HG03135 (cell line): ENCODE results near the gene USP32.
"Not testable (repeated sequence)": the region's sequence is repeated elsewhere in the genome, so short reads cannot be mapped to it uniquely, and the experiment has no call there.

Experiments
- ATAC-seq: cut with Tn5 transposase; IDR thresholded peaks from one replicate; pipeline ENCODE4 v1.9.1; 2021; ENCODE audit warnings: mild to moderate bottlenecking, moderate library complexity; ENCODE audit not compliant: unreplicated experiment

Gene USP32

GRCh38 chr17:60345233-60345632, 46.7 kb downstream of the USP32 start:
- no peak for ATAC-seq

DNA sequence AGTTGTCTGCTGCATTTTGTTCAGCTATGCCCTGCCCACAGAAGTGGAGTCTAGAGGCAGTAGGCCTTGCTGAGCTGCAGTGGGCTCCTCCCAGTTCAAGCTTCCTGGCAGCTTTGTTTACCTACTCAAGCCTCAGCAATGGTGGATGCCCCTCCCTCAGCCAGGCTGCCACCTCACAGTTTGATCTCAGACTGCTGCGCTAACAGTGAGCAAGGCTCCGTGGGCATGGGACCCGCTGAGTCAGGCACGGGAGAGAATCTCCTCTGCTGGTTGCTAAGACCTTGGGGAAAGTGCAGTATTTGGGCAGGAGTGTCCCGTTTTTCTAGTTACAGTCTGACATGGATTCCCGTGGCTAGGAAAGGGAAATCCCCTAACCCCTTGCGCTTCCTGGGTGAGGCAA, 49.4 kb downstream of the USP32 start:
- not testable (repeated sequence) for ATAC-seq

DNA sequence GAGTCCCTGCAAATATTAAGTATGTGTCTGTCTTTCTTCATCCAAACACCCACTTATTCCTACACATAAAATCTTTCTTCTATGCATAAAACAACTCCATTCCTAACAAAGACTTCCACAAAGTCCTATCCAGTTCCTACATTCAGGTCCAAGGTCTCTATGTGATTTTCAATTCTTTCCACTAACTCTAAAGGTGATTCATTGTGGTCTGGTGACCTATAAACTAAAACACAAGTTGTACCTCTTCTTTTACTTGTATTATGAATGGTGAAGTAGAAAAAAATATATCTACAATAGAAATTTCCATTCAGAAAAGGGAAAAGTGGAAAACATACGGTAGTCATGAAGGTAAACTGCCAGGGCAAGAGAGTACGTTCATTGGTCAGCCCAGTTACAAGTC, 56.6 kb downstream of the USP32 start:
- no peak for ATAC-seq

- no peak for ATAC-seq
Measured at GRCh38 chr17:60333628-60334031, 58.3 kb downstream of the USP32 start.

GRCh38 chr17:60333072-60333471, 58.9 kb downstream of the USP32 start:
- not testable (repeated sequence) for ATAC-seq

DNA sequence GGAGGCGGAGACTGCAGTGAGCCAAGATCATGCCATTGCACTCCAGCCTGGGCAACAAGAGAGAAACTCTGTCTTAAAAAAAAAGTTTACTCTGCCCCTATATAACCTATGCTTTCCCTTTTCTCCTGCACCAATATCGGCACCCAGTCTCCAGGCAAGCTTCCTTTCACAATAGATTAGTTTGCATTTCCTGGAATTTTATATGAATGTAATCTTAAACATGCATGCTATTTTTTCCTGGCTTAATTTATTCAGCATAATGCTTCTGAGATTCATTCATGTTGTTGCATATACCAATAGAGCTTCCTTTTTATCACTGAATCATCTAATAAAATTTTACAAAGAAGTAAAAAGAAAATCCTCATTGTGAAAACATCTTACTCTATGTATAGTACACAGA, 59.4 kb downstream of the USP32 start:
- no peak for ATAC-seq

GRCh38 chr17:60330731-60331130, 61.2 kb downstream of the USP32 start:
- ATAC-seq, result no peak

- ATAC-seq, result no peak
Measured at GRCh38 chr17:60328679-60329078, 63.3 kb downstream of the USP32 start.

GRCh38 chr17:60327901-60328273, 64.0 kb downstream of the USP32 start:
- ATAC-seq, result no peak

- no peak for ATAC-seq
Measured at GRCh38 chr17:60327134-60327900, 64.6 kb downstream of the USP32 start.

- ATAC-seq, result no peak
Measured at GRCh38 chr17:60326702-60327101, 65.2 kb downstream of the USP32 start.

DNA sequence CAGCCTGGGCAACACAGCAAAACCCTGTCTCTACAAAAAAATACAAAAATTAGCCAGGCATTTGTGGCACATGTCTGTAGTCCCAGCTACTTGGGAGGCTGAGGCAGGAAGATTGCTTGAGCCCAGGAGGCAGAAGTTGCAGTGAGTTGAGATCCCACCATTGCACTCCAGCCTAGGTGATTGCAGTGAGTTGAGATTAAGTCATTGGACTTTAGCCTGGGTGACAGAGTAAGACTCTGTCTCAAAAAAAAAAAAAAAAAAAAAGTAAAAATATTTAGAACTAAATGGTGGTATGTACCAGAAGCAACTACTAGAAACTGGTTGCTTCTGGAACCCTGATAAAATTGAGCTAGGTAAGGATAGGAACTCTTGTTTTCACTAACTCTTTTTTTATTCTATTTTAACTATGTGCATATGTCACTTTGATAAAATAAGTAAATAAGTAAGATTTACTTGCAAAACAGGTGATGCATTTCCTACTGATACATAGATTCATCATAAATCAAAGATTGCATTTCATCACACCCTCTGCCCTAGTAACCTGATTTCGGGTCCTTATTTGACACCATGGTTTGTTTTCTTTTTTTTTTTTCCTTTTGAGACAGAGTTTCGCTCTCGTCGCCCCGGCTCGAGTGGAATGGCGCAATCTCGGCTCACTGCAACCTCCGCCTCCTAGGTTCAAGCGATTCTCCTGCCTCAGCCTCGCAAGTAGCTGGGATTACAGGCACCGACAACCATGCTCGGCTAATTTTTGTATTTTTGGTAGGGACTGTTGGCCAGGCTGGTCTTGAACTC, 66.0 kb downstream of the USP32 start:
- no peak for ATAC-seq

- ATAC-seq, result no peak
Measured at GRCh38 chr17:60323754-60324153, 68.2 kb downstream of the USP32 start.

DNA sequence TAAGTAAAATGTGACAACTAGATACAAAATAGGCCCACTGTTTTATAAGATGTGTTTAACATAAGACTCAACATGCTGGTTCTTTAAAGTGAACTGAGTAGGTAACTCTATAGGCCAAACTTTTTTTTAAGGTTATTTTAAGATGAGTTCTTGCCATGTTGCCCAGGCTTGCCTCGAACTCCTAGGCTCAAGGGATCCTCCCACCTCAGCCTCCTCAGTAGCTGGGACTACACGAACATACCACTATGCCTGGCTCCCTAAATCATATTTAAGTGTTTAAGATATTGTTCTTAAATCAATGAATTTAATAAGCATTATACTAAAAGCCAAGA, 69.9 kb downstream of the USP32 start:
- ATAC-seq, result no peak

DNA sequence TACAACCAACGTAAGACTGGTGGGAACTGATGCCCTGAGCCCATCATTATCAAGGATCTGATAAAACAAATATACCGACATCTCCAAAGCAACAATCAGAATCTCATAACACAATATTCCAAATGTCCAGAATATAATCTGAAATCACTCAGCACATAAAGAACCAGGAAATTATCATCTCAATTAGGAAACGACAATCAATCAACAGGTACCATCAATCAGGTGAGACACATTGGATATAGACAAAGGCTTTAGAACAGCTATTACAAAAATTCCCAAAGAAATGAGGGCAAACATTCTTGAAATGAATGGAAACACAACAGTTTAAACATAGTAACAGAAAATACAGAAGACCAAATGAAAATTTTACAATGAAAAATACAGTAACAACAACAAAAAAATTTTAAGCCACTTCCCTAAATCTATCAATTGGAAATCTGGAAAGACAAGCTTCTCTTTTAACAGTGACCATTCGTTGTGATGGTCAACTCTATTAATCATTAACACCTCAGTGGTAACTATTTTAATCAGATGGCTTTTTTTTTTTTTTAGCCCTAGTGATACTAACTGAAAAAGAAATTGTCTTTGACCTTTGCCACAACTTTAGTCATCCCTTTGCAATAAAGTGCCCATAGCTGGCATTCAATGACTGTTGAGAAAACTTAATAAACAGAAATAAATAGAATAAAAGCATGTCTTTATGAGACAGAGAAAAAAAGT, 70.4 kb downstream of the USP32 start:
- no peak for ATAC-seq

DNA sequence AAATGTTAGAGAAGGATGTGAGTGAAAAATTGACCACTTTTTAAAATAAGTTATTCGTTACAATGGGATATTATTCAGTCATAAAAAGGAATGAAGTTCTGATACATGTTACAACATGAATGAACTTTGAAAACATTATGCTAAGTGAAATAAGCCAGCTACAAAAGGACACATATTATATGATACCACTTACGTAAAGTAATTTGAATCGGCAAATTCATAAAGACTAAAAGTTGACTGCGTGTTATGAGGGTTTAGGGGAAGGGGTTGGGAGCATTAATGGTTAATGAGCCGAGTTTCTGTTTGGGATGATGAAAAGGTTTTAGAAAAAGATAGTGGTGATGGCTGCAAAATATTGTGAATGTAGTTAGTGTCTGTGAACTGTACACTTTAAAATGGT, 73.1 kb downstream of the USP32 start:
- ATAC-seq, result no peak

- ATAC-seq, result no peak
Measured at GRCh38 chr17:60318326-60318725, 73.6 kb downstream of the USP32 start.

DNA sequence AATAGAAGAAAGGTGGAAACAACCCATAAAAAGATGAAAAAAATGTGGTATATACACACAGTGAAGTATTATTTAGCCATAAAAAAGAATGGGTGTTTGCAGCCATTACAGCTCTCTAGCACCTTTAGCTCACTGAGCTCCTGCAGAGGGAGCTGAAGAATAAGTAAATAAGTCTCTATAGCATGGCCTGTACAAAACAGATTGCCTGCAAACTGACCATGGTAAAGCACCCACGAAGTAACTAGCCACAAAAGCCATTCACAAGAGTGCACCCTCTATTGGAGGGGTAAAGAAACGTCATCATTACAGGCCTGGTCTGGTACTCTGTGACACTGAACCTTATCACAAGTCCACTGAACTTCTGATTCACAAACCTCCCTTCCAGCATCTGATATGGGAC, 76.3 kb downstream of the USP32 start:
- ATAC-seq, result no peak

DNA sequence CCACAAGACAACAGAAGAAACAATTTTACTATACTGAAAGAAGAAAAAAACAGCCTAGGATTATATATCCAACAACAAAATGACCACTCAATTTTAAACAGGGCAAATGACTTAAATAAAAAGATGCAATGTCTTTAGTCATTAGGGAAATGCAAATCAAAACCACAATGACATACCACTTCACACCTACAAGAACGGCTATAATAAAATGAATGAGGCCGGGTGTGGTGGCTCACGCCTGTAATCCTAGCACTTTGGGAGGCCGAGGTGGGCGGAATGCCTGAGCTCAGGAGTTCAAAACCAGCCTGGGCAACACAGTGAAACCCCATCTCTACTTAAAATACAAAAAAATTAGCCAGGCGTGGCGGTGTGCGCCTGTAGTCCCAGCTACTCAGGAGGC, 77.0 kb downstream of the USP32 start:
- ATAC-seq, result peak; percentile 35

DNA sequence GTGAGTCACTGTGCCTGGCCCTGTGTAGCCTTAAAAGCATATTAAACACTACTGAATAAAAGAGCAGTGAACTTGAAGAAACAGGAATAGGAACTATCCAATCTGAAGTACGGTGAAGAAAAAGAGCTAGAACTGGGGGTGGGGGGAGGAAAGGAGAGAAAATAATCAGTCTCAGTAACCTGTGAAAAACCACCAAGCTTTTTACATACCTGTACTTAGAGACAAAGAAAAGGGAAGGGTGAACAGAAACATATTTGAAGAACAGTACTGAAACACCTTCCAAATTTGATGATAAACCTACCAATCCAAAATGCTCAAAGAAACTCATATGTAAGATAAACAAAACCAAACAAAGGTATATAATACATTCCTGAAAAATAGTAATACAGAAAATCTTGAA, 77.5 kb downstream of the USP32 start:
- peak; percentile 43 for ATAC-seq

GRCh38 chr17:60311936-60312335, 80.0 kb downstream of the USP32 start:
- no peak for ATAC-seq

DNA sequence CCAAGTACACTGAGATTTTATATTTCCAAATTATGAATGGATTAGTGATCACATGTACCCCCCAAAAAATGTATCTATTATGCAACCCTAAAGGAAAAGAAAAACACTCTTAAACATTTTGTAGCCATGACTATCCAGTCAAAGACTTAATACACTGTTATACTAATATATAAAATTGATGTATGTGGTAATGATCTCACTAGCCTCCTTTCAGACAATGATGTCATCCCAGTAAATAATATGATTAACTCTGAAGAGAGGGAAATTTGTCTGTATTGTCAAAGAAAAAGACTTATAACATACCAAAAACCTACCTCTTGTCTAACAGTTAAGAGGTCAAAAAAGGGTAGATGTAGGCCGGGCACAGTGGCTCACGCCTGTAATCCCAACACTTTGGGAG, 80.7 kb downstream of the USP32 start:
- ATAC-seq, result no peak
